ENCODE results near the gene APCDD1.
"Not testable (repeated sequence)": the region's sequence is repeated elsewhere in the genome, so short reads cannot be mapped to it uniquely, and the experiment has no call there.

The APCDD1 gene

GRCh38 chr18:10537765-10538164 lies 83.3 kb downstream of the APCDD1 start:
- no peak for DNase-seq (ENCODE audit: low read depth)
- TF ChIP-seq CTCF (IDR thresholded peaks at IDR 0.05; ENCODE audit: low read length, missing control alignments): no peak
- no peak overlapping the region for H3K4me3 ChIP-seq (replicated peaks; ENCODE audit: low read depth, low read length)

- DNase-seq (ENCODE audit: low read depth); H3K4me3 ChIP-seq (replicated peaks; ENCODE audit: low read depth, low read length): not testable (repeated sequence)
These were observed 84.7 kb downstream of the APCDD1 start for GRCh38 chr18:10539124-10539523.

All from fibroblast of pulmonary artery (primary cell).